ENCODE results near the gene PRAMEF10.
"Not testable (repeated sequence)": the region's sequence is repeated elsewhere in the genome, so short reads cannot be mapped to it uniquely, and the experiment has no call there.

DNA sequence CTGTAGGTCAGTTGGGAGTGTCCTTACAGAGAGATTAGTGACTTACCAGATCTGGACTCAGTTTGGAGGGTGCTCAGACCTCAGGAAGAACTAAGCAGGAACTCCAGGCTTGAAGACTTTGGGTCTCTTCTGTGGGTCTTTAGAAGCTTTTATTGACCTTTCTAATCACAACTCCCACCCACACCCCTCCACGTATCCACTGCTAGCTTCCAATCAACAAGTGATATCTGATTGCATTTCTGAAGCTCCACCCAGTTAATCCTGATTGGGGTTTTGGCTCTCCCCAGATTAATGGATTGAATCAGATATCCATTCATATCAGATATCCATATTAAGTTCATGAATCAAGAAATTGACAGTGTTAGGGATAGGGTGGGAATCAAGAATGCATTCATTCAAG is at the start of gene PRAMEF10:
- TF ChIP-seq, protein P1, sequence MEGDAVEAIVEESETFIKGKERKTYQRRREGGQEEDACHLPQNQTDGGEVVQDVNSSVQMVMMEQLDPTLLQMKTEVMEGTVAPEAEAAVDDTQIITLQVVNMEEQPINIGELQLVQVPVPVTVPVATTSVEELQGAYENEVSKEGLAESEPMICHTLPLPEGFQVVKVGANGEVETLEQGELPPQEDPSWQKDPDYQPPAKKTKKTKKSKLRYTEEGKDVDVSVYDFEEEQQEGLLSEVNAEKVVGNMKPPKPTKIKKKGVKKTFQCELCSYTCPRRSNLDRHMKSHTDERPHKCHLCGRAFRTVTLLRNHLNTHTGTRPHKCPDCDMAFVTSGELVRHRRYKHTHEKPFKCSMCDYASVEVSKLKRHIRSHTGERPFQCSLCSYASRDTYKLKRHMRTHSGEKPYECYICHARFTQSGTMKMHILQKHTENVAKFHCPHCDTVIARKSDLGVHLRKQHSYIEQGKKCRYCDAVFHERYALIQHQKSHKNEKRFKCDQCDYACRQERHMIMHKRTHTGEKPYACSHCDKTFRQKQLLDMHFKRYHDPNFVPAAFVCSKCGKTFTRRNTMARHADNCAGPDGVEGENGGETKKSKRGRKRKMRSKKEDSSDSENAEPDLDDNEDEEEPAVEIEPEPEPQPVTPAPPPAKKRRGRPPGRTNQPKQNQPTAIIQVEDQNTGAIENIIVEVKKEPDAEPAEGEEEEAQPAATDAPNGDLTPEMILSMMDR (IDR thresholded peaks at IDR 0.05), result not testable (repeated sequence)
- not testable (repeated sequence) for TF ChIP-seq POLR2A (IDR thresholded peaks at IDR 0.05)

All from testis (tissue), 2 donors.